Osteoblast (primary cell): Measurements from ENCODE around the gene CRYGN. TPM values are rescaled to one million over a fixed set of nuclear protein-coding genes. Genes with fewer than 3 reads are reported as not detected.

Experiments used
- DNase-seq: peaks from one replicate; pipeline ENCODE4 v3.0.0; 2011; ENCODE audit warnings: low spot score, mixed read lengths; ENCODE audit not compliant: insufficient read length; ENCODE audit errors: missing footprints
- H2AFZ ChIP-seq: 2 replicates; pipeline ENCODE4 v1.6.0; 2011; ENCODE audit warnings: mild to moderate bottlenecking, low read length
- H3K27ac ChIP-seq: 2 replicates; pipeline ENCODE4 v1.5.1; 2011; ENCODE audit warnings: mild to moderate bottlenecking, low read depth, low read length, moderate library complexity
- H3K27me3 ChIP-seq: 2 replicates; pipeline ENCODE4 v1.6.0; 2012; ENCODE audit warnings: mild to moderate bottlenecking, control low read depth, inconsistent platforms, low read length, moderate library complexity; ENCODE audit not compliant: insufficient read depth
- H3K36me3 ChIP-seq: 2 replicates; pipeline ENCODE4 v1.5.1; 2011; ENCODE audit warnings: mild to moderate bottlenecking, low read length, control low read depth, moderate library complexity; ENCODE audit not compliant: insufficient read depth
- H3K4me1 ChIP-seq: 2 replicates; pipeline ENCODE4 v1.5.1; 2011; ENCODE audit warnings: mild to moderate bottlenecking, low read length, control low read depth, moderate library complexity; ENCODE audit not compliant: insufficient read depth
- H3K4me2 ChIP-seq: 2 replicates; pipeline ENCODE4 v1.6.0; 2011; ENCODE audit warnings: mild to moderate bottlenecking, low read length; ENCODE audit not compliant: insufficient read depth
- H3K4me3 ChIP-seq: fragments of 200-600 bp; sonication (generic); 3 replicates; pipeline ENCODE4 v1.5.1; 2012; ENCODE audit warnings: mild to moderate bottlenecking, low read length, inconsistent platforms; ENCODE audit not compliant: insufficient read depth
- H3K79me2 ChIP-seq: 2 replicates; pipeline ENCODE4 v1.6.0; 2012; ENCODE audit warnings: mild to moderate bottlenecking, low read length, control low read depth, inconsistent platforms; ENCODE audit not compliant: insufficient read depth
- H3K9me3 ChIP-seq: 2 replicates; pipeline ENCODE4 v1.5.1; 2011; ENCODE audit warnings: low read depth, low read length, control low read depth
- H4K20me1 ChIP-seq: 2 replicates; pipeline ENCODE4 v1.6.0; 2012; ENCODE audit warnings: mild to moderate bottlenecking, low read length, control low read depth; ENCODE audit not compliant: insufficient read depth
- CTCF ChIP-seq: IDR thresholded peaks from 2 replicates; pipeline ENCODE4 v1.5.1; 2011; ENCODE audit warnings: mild to moderate bottlenecking, low read depth, low read length, moderate library complexity; ENCODE audit errors: extremely low read depth
- total RNA-seq: library from RNA; depleted of rRNA; stranded (reverse); fragments of >200 nt; gene quantifications from 2 replicates; pipeline ENCODE4 v1.2.3, GENCODE V29; 2012

Gene CRYGN
- 0.59 and 0.72 TPM in 2 replicates for total RNA-seq

GRCh38 chr7:151439855-151440798 is at the start of gene CRYGN:
CRYGN (minus strand) TSS chr7:151440141; CDS start chr7:151439917, 224 bp downstream.
- Histone ChIP-seq H3K36me3 (no peaks in the 10 kb centered on the region), H3K4me2 (peak within 1 kb of the TSS; percentile 18), H3K27me3 (peaks cover 4% of the 10 kb centered on the region), H4K20me1 (no peaks in the 10 kb centered on the region), H3K27ac (no peak within 1 kb of the TSS), H3K9me3 (no peaks in the 10 kb centered on the region), H2AFZ (peak within 1 kb of the TSS; percentile 76), H3K4me1 (peaks cover 12% of the 10 kb centered on the region), H3K4me3 (no peak within 1 kb of the TSS), H3K79me2 (no peaks in the 10 kb centered on the region)
- peak; percentile 71 for DNase-seq
- no peak for TF ChIP-seq CTCF

GRCh38 chr7:151489498-151489897 is 49.6 kb upstream of the CRYGN start:
- Histone ChIP-seq H3K4me1 (peaks cover 32% of the 10 kb centered on the region), H3K4me2 (no peak overlapping the region), H4K20me1 (peaks cover 5% of the 10 kb centered on the region), H3K9me3 (no peaks in the 10 kb centered on the region), H3K36me3 (peaks cover 46% of the 10 kb centered on the region), H3K79me2 (peaks cover 94% of the 10 kb centered on the region), H3K27ac (no peak overlapping the region), H3K27me3 (no peaks in the 10 kb centered on the region), H3K4me3 (no peak overlapping the region), H2AFZ (no peak overlapping the region)
- no peak for DNase-seq
- TF ChIP-seq CTCF = no peak

GRCh38 chr7:151488096-151488495 is 48.2 kb upstream of the CRYGN start:
- no peak for DNase-seq
- H3K27me3 ChIP-seq = no peaks in the 10 kb centered on the region
- no peak overlapping the region for H3K27ac ChIP-seq
- no peak overlapping the region for H3K4me2 ChIP-seq
- peaks cover 3% of the 10 kb centered on the region for H4K20me1 ChIP-seq
- H3K9me3 ChIP-seq = no peaks in the 10 kb centered on the region
- peaks cover 60% of the 10 kb centered on the region for H3K36me3 ChIP-seq
- H2AFZ ChIP-seq = no peak overlapping the region
- H3K79me2 ChIP-seq = peaks cover 94% of the 10 kb centered on the region
- H3K4me3 ChIP-seq = no peak overlapping the region
- TF ChIP-seq CTCF = no peak
- peaks cover 24% of the 10 kb centered on the region for H3K4me1 ChIP-seq

- Histone ChIP-seq H3K27ac (no peak overlapping the region), H4K20me1 (peaks cover 6% of the 10 kb centered on the region), H3K4me1 (peaks cover 22% of the 10 kb centered on the region), H3K9me3 (no peaks in the 10 kb centered on the region), H3K4me2 (no peak overlapping the region), H3K27me3 (no peaks in the 10 kb centered on the region), H3K79me2 (peaks cover 94% of the 10 kb centered on the region), H2AFZ (no peak overlapping the region), H3K4me3 (no peak overlapping the region), H3K36me3 (peaks cover 69% of the 10 kb centered on the region)
- no peak for DNase-seq
- TF ChIP-seq CTCF = no peak
These were observed 47.3 kb upstream of the CRYGN start for GRCh38 chr7:151487228-151487627.
